ENCODE data around the gene TNFAIP8L2.

Gene TNFAIP8L2

GRCh38 chr1:151156515-151156819 is at the start of gene TNFAIP8L2:
TNFAIP8L2 (plus strand) TSS chr1:151156649; CDS start chr1:151158698, 2,049 bp downstream.
- peak; percentile 48 to 59 for DNase-seq (ENCODE audit: low read depth in 1 of 2, low spot score in 1 of 2)

- DNase-seq (ENCODE audit: low read depth in 1 of 2, low spot score in 1 of 2), result no peak
Measured at GRCh38 chr1:151106894-151107293, 49.6 kb upstream of the TNFAIP8L2 start.

GRCh38 chr1:151108331-151108730 is 48.1 kb upstream of the TNFAIP8L2 start:
- DNase-seq (ENCODE audit: low read depth in 1 of 2, low spot score in 1 of 2), result no peak

GRCh38 chr1:151113877-151114276 is 42.6 kb upstream of the TNFAIP8L2 start:
- DNase-seq (ENCODE audit: low read depth in 1 of 2, low spot score in 1 of 2), result no peak

GRCh38 chr1:151124763-151125403 is 31.6 kb upstream of the TNFAIP8L2 start:
- DNase-seq (ENCODE audit: low read depth in 1 of 2, low spot score in 1 of 2), result no peak

GRCh38 chr1:151128800-151129199 is 27.6 kb upstream of the TNFAIP8L2 start:
- DNase-seq (ENCODE audit: low read depth in 1 of 2, low spot score in 1 of 2), result no peak

- DNase-seq (ENCODE audit: low read depth in 1 of 2, low spot score in 1 of 2), result peak; percentile 47 to 68
Measured at GRCh38 chr1:151130987-151131586, 25.4 kb upstream of the TNFAIP8L2 start.

- no peak for DNase-seq (ENCODE audit: low read depth in 1 of 2, low spot score in 1 of 2)
Measured at GRCh38 chr1:151131701-151132334, 24.6 kb upstream of the TNFAIP8L2 start.

- no peak for DNase-seq (ENCODE audit: low read depth in 1 of 2, low spot score in 1 of 2)
Measured at GRCh38 chr1:151132335-151133017, 24.0 kb upstream of the TNFAIP8L2 start.

- no peak for DNase-seq (ENCODE audit: low read depth in 1 of 2, low spot score in 1 of 2)
Measured at GRCh38 chr1:151133018-151133806, 23.2 kb upstream of the TNFAIP8L2 start.

GRCh38 chr1:151134396-151134795 is 22.1 kb upstream of the TNFAIP8L2 start:
- no peak for DNase-seq (ENCODE audit: low read depth in 1 of 2, low spot score in 1 of 2)

- DNase-seq (ENCODE audit: low read depth in 1 of 2, low spot score in 1 of 2), result no peak
Measured at GRCh38 chr1:151134991-151135390, 21.5 kb upstream of the TNFAIP8L2 start.

GRCh38 chr1:151135433-151136385 is 20.7 kb upstream of the TNFAIP8L2 start:
- no peak for DNase-seq (ENCODE audit: low read depth in 1 of 2, low spot score in 1 of 2)

- no peak for DNase-seq (ENCODE audit: low read depth in 1 of 2, low spot score in 1 of 2)
Measured at GRCh38 chr1:151137789-151138188, 18.7 kb upstream of the TNFAIP8L2 start.

GRCh38 chr1:151142411-151143056 is 13.9 kb upstream of the TNFAIP8L2 start:
- DNase-seq (ENCODE audit: low read depth in 1 of 2, low spot score in 1 of 2), result no peak

GRCh38 chr1:151143057-151143435 is 13.4 kb upstream of the TNFAIP8L2 start:
- no peak for DNase-seq (ENCODE audit: low read depth in 1 of 2, low spot score in 1 of 2)

GRCh38 chr1:151143986-151144385 is 12.5 kb upstream of the TNFAIP8L2 start:
- DNase-seq (ENCODE audit: low read depth in 1 of 2, low spot score in 1 of 2), result no peak

- DNase-seq (ENCODE audit: low read depth in 1 of 2, low spot score in 1 of 2), result no peak
Measured at GRCh38 chr1:151144474-151145303, 11.8 kb upstream of the TNFAIP8L2 start.

Measured in stimulated activated CD4-positive, alpha-beta T cell treated with anti-CD3 and anti-CD28 coated beads, Interleukin-15, amount 100 ng/mL, for 1 hour (primary cell).